Cardiac septum (tissue), 1 donor: ENCODE results near the gene TEX11. TPM values are rescaled to one million over a fixed set of nuclear protein-coding genes. Genes with fewer than 3 reads are reported as not detected.
"Not testable (repeated sequence)": the region's sequence is repeated elsewhere in the genome, so short reads cannot be mapped to it uniquely, and the experiment has no call there.

Experiments used
- DNase-seq: peaks from one replicate; pipeline ENCODE4 v3.0.0-alpha.2; 2020; ENCODE audit warnings: low spot score
- intact Hi-C: fragments of 100-400 bp; cut with DNase I; formaldehyde crosslinking; loops from one replicate; pipeline ENCODE4 v1.14.0; 2022
- total RNA-seq: library from RNA; stranded (reverse); fragmentation: NEBNext Ultra II Directional; extraction: Animal tissue kit (Norgen Biotek cat#: 25700); gene quantifications from one replicate; pipeline ENCODE4 v1.2.1, GENCODE V29; 2021
- donor health status: DM: no; HTN: no; CAD: no.

Gene TEX11
- total RNA-seq, 1 donor from 2014 or later, result not detected

- intact Hi-C loops, result loop anchor here (5.0 kb wide), 1 partner anchor 408 kb away; no protein-coding TSS in a partner anchor
- DNase-seq, result no peak
These were observed 138.8 kb downstream of the TEX11 start for GRCh38 chrX:70769659-70770227.

GRCh38 chrX:70762285-70762684, 146.2 kb downstream of the TEX11 start:
- intact Hi-C loops, result no loop called here
- no peak for DNase-seq

DNA sequence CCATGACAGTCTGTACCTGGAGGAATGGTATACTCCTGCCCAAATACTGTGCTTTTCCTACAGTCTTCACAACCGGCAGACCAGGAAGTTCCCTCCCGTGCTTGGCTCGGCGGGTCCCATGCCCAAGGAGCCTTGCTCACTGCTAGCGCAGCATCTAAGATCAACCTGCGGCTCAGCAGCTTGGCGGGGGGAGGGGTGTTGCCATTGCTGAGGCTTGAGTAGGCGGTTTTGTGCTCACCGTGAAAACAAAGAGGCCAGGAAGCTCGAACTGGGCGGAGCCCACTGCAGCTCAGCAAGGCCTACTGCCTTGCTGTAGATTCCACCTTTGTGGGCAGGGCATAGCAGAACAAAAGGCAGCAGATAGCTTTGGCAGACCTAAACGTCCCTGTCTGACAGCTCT, 152.7 kb downstream of the TEX11 start:
- DNase-seq, result no peak
- intact Hi-C loops, result no loop called here

DNA sequence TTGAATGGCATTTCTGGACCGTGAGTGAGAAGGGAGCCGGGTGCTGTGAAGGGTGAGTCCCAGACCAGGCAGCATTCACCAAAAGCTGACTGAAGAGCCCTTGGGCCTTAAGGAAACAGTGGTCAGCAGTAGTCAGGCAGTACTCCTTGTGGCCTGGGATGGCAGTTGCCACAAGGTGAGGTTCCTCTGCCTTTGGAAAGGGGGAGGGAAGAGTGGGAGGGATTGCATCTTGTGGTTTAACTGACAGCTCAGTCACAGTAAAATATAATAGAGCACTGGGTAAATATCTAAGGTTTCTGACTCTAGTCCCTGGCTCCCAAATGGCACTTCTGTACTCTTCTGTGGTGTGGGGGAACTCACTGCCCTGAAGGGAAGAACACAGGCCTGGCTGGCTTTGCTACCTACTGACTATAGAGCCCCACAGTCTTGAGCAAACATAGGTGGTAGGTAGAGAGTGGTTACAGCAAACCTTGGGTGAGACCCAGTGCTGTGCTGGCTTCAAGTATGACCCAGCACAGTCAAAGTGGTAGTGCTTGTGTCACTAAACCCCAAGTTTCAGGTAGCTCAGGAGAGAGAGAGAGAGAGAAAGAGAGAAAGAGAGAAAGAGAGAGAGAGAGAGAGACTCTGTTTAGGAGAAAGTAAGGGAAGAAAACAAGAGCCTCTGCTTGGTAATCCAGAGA, 154.2 kb downstream of the TEX11 start:
- no peak for DNase-seq
- intact Hi-C loops, result no loop called here

- DNase-seq, intact Hi-C loops: not testable (repeated sequence)
These were observed 174.7 kb downstream of the TEX11 start for GRCh38 chrX:70733774-70734173.

DNA sequence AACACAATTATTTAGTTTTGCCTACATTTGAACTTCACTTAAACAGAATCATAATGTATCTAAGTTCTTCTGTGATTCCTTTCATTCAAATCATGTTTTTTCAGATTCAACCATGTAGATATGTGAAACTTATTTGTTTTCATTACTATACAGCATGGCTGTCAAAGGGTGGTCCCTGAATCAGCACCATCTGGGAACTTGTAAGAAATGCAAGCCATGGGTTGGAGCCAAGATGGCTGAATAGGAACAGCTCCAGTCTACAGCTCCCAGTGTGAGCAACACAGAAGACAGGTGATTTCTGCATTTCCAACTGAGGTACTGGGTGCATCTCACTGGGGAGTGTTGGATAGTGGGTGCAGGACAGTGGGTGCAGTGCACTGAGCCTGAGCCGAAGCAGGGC, 180.6 kb downstream of the TEX11 start:
- DNase-seq, intact Hi-C loops: not testable (repeated sequence)

DNA sequence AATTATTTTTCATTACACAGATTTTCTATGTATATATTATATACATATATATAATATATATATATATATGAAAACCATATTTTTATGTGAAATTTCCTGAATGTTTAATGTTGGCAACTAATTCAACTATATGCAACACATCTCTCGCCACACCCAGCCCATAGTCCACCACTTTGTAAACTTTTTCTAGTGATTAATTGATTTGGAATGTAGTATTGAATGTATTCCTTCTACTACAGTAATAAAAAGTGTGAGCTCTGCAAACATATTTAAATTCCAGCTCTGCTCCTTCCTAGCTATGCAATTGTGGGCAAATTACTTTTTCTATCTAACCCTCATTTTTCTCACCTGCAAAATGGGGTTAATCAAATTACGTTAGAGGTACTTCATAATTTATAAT, 187.8 kb downstream of the TEX11 start:
- DNase-seq, result no peak
- intact Hi-C loops, result no loop called here

- DNase-seq, intact Hi-C loops: not testable (repeated sequence)
These were observed 197.2 kb downstream of the TEX11 start for GRCh38 chrX:70711336-70711735.

DNA sequence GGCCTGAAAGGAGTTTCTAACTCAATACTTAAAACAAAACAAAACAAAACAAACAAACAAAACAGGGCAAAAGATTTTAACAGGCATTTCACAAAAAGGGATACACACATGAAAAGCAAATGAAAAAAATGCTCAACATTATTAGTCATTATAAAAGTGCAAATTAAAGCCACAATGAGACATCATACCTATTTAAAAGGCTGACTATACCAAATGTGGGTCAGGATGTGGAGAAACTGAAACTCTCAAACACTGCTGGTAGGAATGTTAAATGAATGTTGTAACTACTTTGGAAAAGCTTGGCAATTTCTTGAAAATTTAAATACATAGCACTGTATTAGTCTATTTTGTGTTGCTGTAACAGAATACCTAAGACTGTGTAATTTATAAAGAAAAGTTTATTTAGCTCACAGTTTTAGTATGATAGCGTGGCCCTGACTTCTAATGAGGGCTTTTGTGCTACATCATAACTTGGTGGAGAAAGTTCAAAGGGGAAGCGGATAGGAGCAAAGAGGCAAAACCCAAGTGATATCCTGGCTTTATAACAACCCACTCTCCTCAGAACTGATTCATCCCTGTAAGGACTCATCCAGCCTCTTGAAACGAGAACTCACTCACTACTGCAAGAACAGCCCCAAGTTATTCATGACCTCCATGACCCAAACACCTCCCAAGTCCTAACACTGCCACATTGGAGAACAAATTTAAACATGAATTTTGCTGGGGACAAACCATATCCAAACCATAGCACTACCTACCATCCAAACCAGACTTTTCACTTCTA, 214.0 kb downstream of the TEX11 start:
- intact Hi-C loops, result no loop called here
- no peak for DNase-seq

DNA sequence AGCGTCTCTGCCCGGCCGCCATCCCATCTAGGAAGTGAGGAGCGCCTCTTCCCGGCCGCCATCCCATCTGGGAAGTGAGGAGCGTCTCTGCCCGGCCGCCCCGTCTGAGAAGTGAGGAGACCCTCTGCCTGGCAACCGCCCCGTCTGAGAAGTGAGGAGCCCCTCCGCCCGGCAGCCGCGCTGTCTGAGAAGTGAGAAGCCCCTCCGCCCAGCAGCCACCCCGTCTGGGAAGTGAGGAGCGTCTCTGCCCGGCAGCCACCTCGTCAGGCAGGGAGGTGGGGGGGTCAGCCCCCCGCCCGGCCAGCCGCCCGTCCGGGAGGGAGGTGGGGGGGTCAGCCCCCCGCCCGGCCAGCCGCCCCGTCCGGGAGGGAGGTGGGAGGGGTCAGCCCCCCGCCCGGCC, 229.1 kb downstream of the TEX11 start:
- DNase-seq, intact Hi-C loops: not testable (repeated sequence)

GRCh38 chrX:70675284-70675683, 233.2 kb downstream of the TEX11 start:
- intact Hi-C loops, result no loop called here
- DNase-seq, result no peak

DNA sequence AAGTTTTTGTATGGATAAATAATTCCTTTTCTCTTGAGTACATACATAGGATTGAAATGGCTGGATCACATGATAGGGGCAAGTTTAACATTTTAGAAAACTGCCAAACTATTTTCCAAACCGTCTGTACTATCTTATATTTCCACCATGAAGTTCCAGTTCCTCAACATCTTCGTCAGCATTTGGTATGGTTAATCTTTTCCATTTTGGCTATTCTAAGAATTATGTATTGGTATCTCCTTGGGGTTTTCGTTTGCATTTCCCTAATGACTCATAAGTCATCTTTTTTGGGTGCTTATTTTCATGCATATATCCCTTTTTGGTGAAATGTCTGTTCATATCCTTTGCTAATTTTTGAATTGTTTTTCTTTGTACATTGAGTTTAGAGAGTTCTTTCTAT, 236.2 kb downstream of the TEX11 start:
- no peak for DNase-seq
- intact Hi-C loops, result no loop called here

- intact Hi-C loops, result loop anchor here (10.0 kb wide), 1 partner anchor 214 kb away; no protein-coding TSS in a partner anchor
These were observed 239.4 kb downstream of the TEX11 start for GRCh38 chrX:70669120-70669519.

GRCh38 chrX:70664726-70665125, 243.8 kb downstream of the TEX11 start:
- intact Hi-C loops, result loop anchor here (10.0 kb wide), 1 partner anchor 210 kb away; no protein-coding TSS in a partner anchor
- DNase-seq, result no peak

More at GRCh38 chrX:70669120-70669519, 239.4 kb downstream of the TEX11 start:
- no peak for DNase-seq

- intact Hi-C loops, result loop anchor here (10.0 kb wide), 1 partner anchor 206 kb away; no protein-coding TSS in a partner anchor
- not testable (repeated sequence) for DNase-seq
These were observed 247.4 kb downstream of the TEX11 start for GRCh38 chrX:70661124-70661523.

DNA sequence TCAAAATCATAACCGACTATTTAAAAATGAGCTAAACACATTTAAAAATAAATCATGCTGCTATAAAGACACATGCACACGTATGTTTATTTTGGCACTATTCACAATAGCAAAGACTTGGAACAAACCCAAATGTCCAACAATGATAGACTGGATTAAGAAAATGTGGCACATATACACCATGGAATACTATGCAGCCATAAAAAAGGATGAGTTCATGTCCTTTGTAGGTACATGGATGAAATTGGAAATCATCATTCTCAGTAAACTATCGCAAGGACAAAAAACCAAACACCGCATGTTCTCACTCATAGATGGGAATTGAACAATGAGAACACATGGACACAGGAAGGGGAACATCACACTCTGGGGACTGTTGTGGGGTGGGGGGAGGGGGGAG, 251.0 kb downstream of the TEX11 start:
- intact Hi-C loops, DNase-seq: not testable (repeated sequence)

DNA sequence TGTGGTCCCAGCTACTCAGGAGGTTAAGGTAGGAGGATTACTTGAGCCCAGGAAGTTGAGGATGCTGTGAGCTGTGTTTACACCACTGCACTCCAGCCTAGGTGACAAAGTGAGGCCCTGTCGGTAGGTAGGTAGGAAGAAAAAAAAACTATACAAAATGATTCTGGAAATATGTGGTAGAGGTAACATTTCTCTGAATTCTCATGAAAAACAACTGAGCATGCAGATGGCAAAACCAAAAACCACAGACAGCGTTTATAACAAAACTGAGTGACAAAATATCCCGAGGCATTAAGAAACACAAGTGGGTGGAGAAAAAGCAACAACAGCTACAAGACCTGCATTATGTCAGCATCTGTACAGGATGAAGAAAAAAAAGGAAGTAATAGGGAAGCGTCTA, 252.2 kb downstream of the TEX11 start:
- no peak for DNase-seq
- intact Hi-C loops, result no loop called here

- intact Hi-C loops, DNase-seq: not testable (repeated sequence)
These were observed 260.6 kb downstream of the TEX11 start for GRCh38 chrX:70647910-70648309.

- DNase-seq, result no peak
- intact Hi-C loops, result no loop called here
These were observed 272.3 kb downstream of the TEX11 start for GRCh38 chrX:70636218-70636617.

DNA sequence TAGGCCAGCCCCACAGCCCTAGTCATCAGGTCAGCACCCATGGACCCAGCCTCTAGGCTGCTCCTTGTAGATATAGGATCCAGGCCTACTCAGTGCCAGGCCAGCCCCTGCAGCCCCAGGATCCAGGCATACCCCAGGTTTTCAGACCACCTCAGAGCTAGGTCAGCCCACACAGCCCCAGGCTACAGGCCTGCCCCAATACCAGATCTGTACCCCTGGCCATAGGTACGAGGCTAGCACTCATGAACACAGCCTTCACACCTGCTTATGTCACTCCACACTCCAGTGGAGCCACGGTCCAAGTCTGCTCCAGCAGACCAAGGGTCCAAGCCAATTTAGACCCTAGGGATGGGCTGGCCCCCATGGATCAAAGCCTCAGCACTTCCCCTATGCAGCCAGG, 272.8 kb downstream of the TEX11 start:
- intact Hi-C loops, result no loop called here
- no peak for DNase-seq
